B cell (primary cell): ENCODE measurements around the gene MBP. TPM values are rescaled to one million over a fixed set of nuclear protein-coding genes. Genes with fewer than 3 reads are reported as not detected.

Experiments used
- ATAC-seq: fragments of 200-7000 bp; cut with Tn5 transposase; one replicate; pipeline ENCODE4 v1.10.0; 2021; ENCODE audit warnings: low read depth, mild to moderate bottlenecking, moderate number of reproducible peaks, moderate library complexity
- CTCF ChIA-PET: fragments of 350-600 bp; sonication (Branson Sonifier 250); formaldehyde crosslinking; loops from one replicate; lab custom pipeline; 2021; ENCODE audit warnings: antibody characterized with exemption, inconsistent platforms; lab: Charles Lee
- POLR2A ChIA-PET: fragments of 350-600 bp; sonication (Branson Sonifier 250); formaldehyde crosslinking; loops from one replicate; lab custom pipeline; 2021; ENCODE audit warnings: antibody characterized with exemption; lab: Charles Lee
- DNase-seq: peaks from one replicate; pipeline ENCODE4 v3.0.0; 2013
- H2AFZ ChIP-seq: 2 replicates; pipeline ENCODE4 v1.6.1; 2012; ENCODE audit warnings: mild to moderate bottlenecking, low read depth, low read length; ENCODE audit not compliant: insufficient read depth, poor library complexity, severe bottlenecking
- H3K27ac ChIP-seq, 2 donors: 1 replicate in 1 of 2; 2 replicates in 1 of 2; pipeline ENCODE4 v1.5.1; 2012 to 2013; ENCODE audit warnings: low read length in 2 of 2, mild to moderate bottlenecking in 2 of 2, moderate library complexity in 1 of 2
- H3K27me3 ChIP-seq, 4 experiments: fragments of 200-600 bp in 1 of 4; sonication (generic) in 1 of 4; replicated peaks in 1 of 4; 1 replicate in 2 of 4; 2 replicates in 2 of 4; pipeline versions ENCODE4 v1.6.1 to v1.7.0; 2013 to 2016; ENCODE audit warnings: low read length in 3 of 4, mild to moderate bottlenecking in 2 of 4, mixed read lengths in 1 of 4, moderate library complexity in 1 of 4; ENCODE audit not compliant: insufficient read depth in 4 of 4, control insufficient read depth in 3 of 4; ENCODE audit errors: control extremely low read depth in 1 of 4
- H3K36me3 ChIP-seq, 2 experiments: replicated peaks in 1 of 2; 1 replicate in 1 of 2; 2 replicates in 1 of 2; pipeline versions ENCODE4 v1.6.1 to v1.7.1; 2013; ENCODE audit warnings: low read length in 1 of 2; ENCODE audit not compliant: insufficient read depth in 2 of 2, control insufficient read depth in 1 of 2; ENCODE audit errors: control extremely low read depth in 1 of 2, extremely low read depth in 1 of 2
- H3K4me1 ChIP-seq, 2 donors: fragments of 200-600 bp in 1 of 2; sonication (generic) in 1 of 2; 1 replicate in 1 of 2; 2 replicates in 1 of 2; pipeline versions ENCODE4 v1.5.1 to v1.6.1; 2013 to 2017; ENCODE audit warnings: low read length in 2 of 2; ENCODE audit not compliant: control insufficient read depth in 2 of 2, insufficient read depth in 2 of 2
- H3K4me2 ChIP-seq: replicated peaks from 2 replicates; pipeline ENCODE3; 2012; ENCODE audit warnings: mild to moderate bottlenecking, low read depth, low read length; ENCODE audit not compliant: poor library complexity, severe bottlenecking
- H3K4me3 ChIP-seq, 5 experiments: fragments of 200-600 bp in 1 of 5; sonication (generic) in 1 of 5; 1 replicate in 3 of 5; 2 replicates in 2 of 5; pipeline versions ENCODE4 v1.5.1 to v1.7.0; 2011 to 2016; ENCODE audit warnings: low read length in 4 of 5, mild to moderate bottlenecking in 4 of 5, low read depth in 2 of 5, control low read depth in 1 of 5, moderate library complexity in 1 of 5; ENCODE audit not compliant: insufficient read depth in 1 of 5; ENCODE audit errors: control extremely low read depth in 1 of 5, extremely low read depth in 1 of 5
- H3K79me2 ChIP-seq: fragments of 200-600 bp; sonication (generic); one replicate; pipeline ENCODE4 v1.6.0; 2016; ENCODE audit warnings: low read length; ENCODE audit not compliant: control insufficient read depth, insufficient read depth
- H3K9ac ChIP-seq: fragments of 200-600 bp; sonication (generic); 2 replicates; pipeline ENCODE4 v1.6.1; 2017; ENCODE audit warnings: mild to moderate bottlenecking, low read length, moderate library complexity
- H3K9me3 ChIP-seq, 3 donors: one replicate each; pipeline versions ENCODE4 v1.6.1 to v1.7.1; 2013; ENCODE audit warnings: low read length in 2 of 3; ENCODE audit not compliant: control insufficient read depth in 2 of 3, insufficient read depth in 1 of 3; ENCODE audit errors: control extremely low read depth in 1 of 3
- H4K20me1 ChIP-seq: 2 replicates; pipeline ENCODE4 v1.6.0; 2012; ENCODE audit warnings: mild to moderate bottlenecking, low read length; ENCODE audit not compliant: insufficient read depth, control insufficient read depth, poor library complexity, severe bottlenecking
- H3K27ac Mint-ChIP-seq: one replicate; pipeline ENCODE4 v1.8.0; 2021; ENCODE audit warnings: mixed read lengths
- H3K27me3 Mint-ChIP-seq: one replicate; pipeline ENCODE4 v1.8.0; 2021; ENCODE audit warnings: mixed read lengths
- H3K4me1 Mint-ChIP-seq: one replicate; pipeline ENCODE4 v1.8.0; 2021; ENCODE audit warnings: mixed read lengths
- H3K4me3 Mint-ChIP-seq: one replicate; pipeline ENCODE4 v1.8.0; 2021; ENCODE audit warnings: mixed read lengths
- H3K9me3 Mint-ChIP-seq: one replicate; pipeline ENCODE4 v1.8.0; 2022; ENCODE audit warnings: mixed read lengths; ENCODE audit not compliant: insufficient read depth
- CTCF ChIP-seq: fragments of 200-600 bp; IDR thresholded peaks from one replicate; pipeline ENCODE4 v1.8.0; 2022; ENCODE audit warnings: antibody characterized with exemption, mild to moderate bottlenecking
- EZH2 ChIP-seq: IDR thresholded peaks from 2 replicates; pipeline ENCODE4 v1.6.1; 2012; ENCODE audit warnings: borderline replicate concordance, low read depth, mild to moderate bottlenecking, moderate library complexity, low read length; ENCODE audit not compliant: insufficient read depth, poor library complexity, severe bottlenecking
- WGBS: methylation state at CpG from one replicate; pipeline ENCODE4 v1.1.5; 2013; ENCODE audit warnings: missing lambda C conversion rate; ENCODE audit not compliant: insufficient coverage; 5-methylcytosine and 5-hydroxymethylcytosine counted together
- intact Hi-C: fragments of 100-400 bp; cut with micrococcal nuclease; formaldehyde crosslinking; loops from one replicate; pipeline ENCODE4 v1.10.0; 2022
- polyA plus RNA-seq: library from polyadenylated mRNA; depleted of rRNA; stranded (reverse); fragments of >200 nt; gene quantifications from 2 replicates; pipeline ENCODE4 v1.2.3, GENCODE V29; 2012
- total RNA-seq, 2 donors: library from RNA; stranded (reverse); fragments of 120-200 nt in 1 of 2; gene quantifications; 1 replicate in 1 of 2; 2 replicates in 1 of 2; pipeline versions ENCODE4 v1.2.3 to v1.2.4, GENCODE V29; 2013 to 2022

Gene MBP
- total and polyA plus RNA-seq, 2 donors (not counting 1 experiment from before 2014, with no cell fraction given), result 30.1 to 192 TPM

- H3K27ac Mint-ChIP-seq, result peak overlapping the region; percentile 89
- intact Hi-C loops, result loop anchor here (5.0 kb wide), 1 partner anchor 35 kb away; no protein-coding TSS in a partner anchor
- ChIA-PET CTCF (interaction anchor here (0.6 to 2.5 kb wide), 5 partner anchors 39 to 180 kb away, joined by 3 to 9 read pairs (median 5); no protein-coding TSS in a partner anchor), POLR2A (interaction anchor here (1.2 to 1.4 kb wide), 4 partner anchors 29 to 40 kb away, joined by 3 to 5 read pairs (median 4); partner anchors contain the start of gene MBP)
- no peaks in the 10 kb centered on the region for H3K9me3 Mint-ChIP-seq
- no peak for TF ChIP-seq CTCF
- no peak for TF ChIP-seq EZH2
- Histone ChIP-seq H3K79me2 (peaks cover 90% of the 10 kb centered on the region), H4K20me1 (peaks cover 52% of the 10 kb centered on the region), H3K4me1 (peaks cover 73 to 86% of the 10 kb centered on the region in 2 donors), H3K9ac (peak overlapping the region; percentile 26), H3K4me3 (peak overlapping the region in 1 of 5 experiments; percentile 42), H3K4me2 (peak overlapping the region; percentile 68), H3K9me3 (peaks cover 0 to 4% (median 0%) of the 10 kb centered on the region in 3 donors), H3K27me3 (no peaks in the 10 kb centered on the region), H3K36me3 (peaks cover 0 to 30% of the 10 kb centered on the region in 2 experiments), H2AFZ (peak overlapping the region; percentile 0), H3K27ac (peak overlapping the region; percentile 43 to 58)
- DNase-seq (peak; percentile 40), ATAC-seq (peak; percentile 37)
- H3K4me1 Mint-ChIP-seq, result peaks cover 88% of the 10 kb centered on the region
- WGBS, result no CpG with 5 or more reads among the region's 3 CpGs
- H3K27me3 Mint-ChIP-seq, result no peaks in the 10 kb centered on the region
- peak overlapping the region; percentile 84 for H3K4me3 Mint-ChIP-seq
Observed at GRCh38 chr18:77102259-77103040, 30.1 kb downstream of the MBP start.
